K562 (cell line): ENCODE results near the gene FAM174C. TPM values are rescaled to one million over a fixed set of nuclear protein-coding genes. Genes with fewer than 3 reads are reported as not detected.

Experiments
- CTBP1 ChIP-seq: fragments of 450-650 bp; IDR thresholded peaks from 2 replicates; pipeline ENCODE4 v1.6.1; 2016; ENCODE audit warnings: borderline replicate concordance
- HIVEP1 ChIP-seq: fragments of 250-450 bp; sonication (Bioruptor Pico); IDR thresholded peaks from 2 replicates; pipeline ENCODE4 v1.4.0; 2020; ENCODE audit warnings: mild to moderate bottlenecking
- IRF2 ChIP-seq: sonication (generic); formaldehyde crosslinking; IDR thresholded peaks from 2 replicates; pipeline ENCODE4 v1.8.1; 2022; ENCODE audit warnings: mild to moderate bottlenecking, missing genetic modification reagents
- KLF16 ChIP-seq: IDR thresholded peaks from 2 replicates; pipeline ENCODE4 v1.6.1; 2016; ENCODE audit warnings: antibody characterized with exemption
- MCM3 ChIP-seq: fragments of 450-650 bp; IDR thresholded peaks from 2 replicates; pipeline ENCODE4 v1.6.1; 2016
- MCM7 ChIP-seq, 2 experiments: fragments of 450-650 bp; IDR thresholded peaks; 2 replicates each; pipeline ENCODE4 v1.6.1; 2016 to 2018
- MEF2D ChIP-seq: conservative IDR thresholded peaks from 2 replicates; pipeline ENCODE4 v1.6.1; 2016; ENCODE audit warnings: low read depth, missing genetic modification characterization, missing compliant biosample characterization
- NFIC ChIP-seq: fragments of 450-650 bp; IDR thresholded peaks from 2 replicates; pipeline ENCODE4 v1.6.1; 2017; ENCODE audit warnings: mild to moderate bottlenecking, inconsistent platforms
- POLR2A ChIP-seq: fragments of 450-650 bp; conservative IDR thresholded peaks from 2 replicates; pipeline ENCODE4 v1.6.1; 2016
- PRMT5 ChIP-seq: sonication (generic); formaldehyde crosslinking; IDR thresholded peaks from 2 replicates; pipeline ENCODE4 v1.5.0; 2020; ENCODE audit warnings: missing genetic modification reagents
- SMARCA4 ChIP-seq: fragments of 450-650 bp; IDR thresholded peaks from 2 replicates; pipeline ENCODE4 v1.6.1; 2016
- TBL1XR1 ChIP-seq, 2 experiments: IDR thresholded peaks; 2 replicates each; pipeline ENCODE4 v1.6.1; 2012; ENCODE audit warnings: improper control_type of control experiment in 2 of 2, low read length in 2 of 2, mild to moderate bottlenecking in 1 of 2
- TRIM24 ChIP-seq, 2 experiments: fragments of 450-650 bp; IDR thresholded peaks; 2 replicates each; pipeline ENCODE4 v1.6.1; 2016
- YY1 ChIP-seq, 3 experiments: IDR thresholded peaks; 2 replicates each; pipeline ENCODE4 v1.6.1; 2011; ENCODE audit warnings: low read length in 2 of 3, mild to moderate bottlenecking in 2 of 3, moderate library complexity in 2 of 3, borderline replicate concordance in 1 of 3, control low read depth in 1 of 3, low read depth in 1 of 3; ENCODE audit not compliant: insufficient read depth in 3 of 3, insufficient replicate concordance in 2 of 3, control insufficient read depth in 1 of 3, insufficient read length in 1 of 3; ENCODE audit errors: extremely low read depth in 1 of 3
- polyA plus RNA-seq, 8 experiments: library from polyadenylated mRNA; depleted of rRNA in 4 of 8; stranded (reverse) in 5 of 8; unstranded in 3 of 8; fragments of >200 nt; fragmentation: Nextera tagmentation in 2 of 8; fragmentation: Illumina TruSeq in 1 of 8; extraction: Ambion mirVana in 2 of 8; extraction: Trizol in 1 of 8; gene quantifications; 2 replicates each; pipeline versions ENCODE4 v1.2.1 to v1.2.3, GENCODE V29; 2011 to 2014; ENCODE audit warnings: inconsistent platforms in 1 of 8, missing spikeins in 1 of 8
- total RNA-seq, 7 experiments: library from RNA; depleted of rRNA in 6 of 7; stranded (reverse); fragments of >200 nt in 6 of 7; fragmentation: Illumina TruSeq in 2 of 7; extraction: Trizol in 2 of 7; gene quantifications; 2 replicates each; pipeline versions ENCODE4 v1.2.1 to v1.2.3, GENCODE V29; 2011 to 2021; ENCODE audit warnings: low replicate concordance in 1 of 7
- TF ChIP-seq, protein P1 (sequence below): fragments of 450-650 bp; IDR thresholded peaks from 2 replicates; pipeline ENCODE4 v1.6.1; 2016; ENCODE audit warnings: antibody characterized with exemption
- TF ChIP-seq, protein P2 (sequence below): fragments of 450-650 bp; IDR thresholded peaks from 2 replicates; pipeline ENCODE4 v1.6.1; 2018; ENCODE audit warnings: mild to moderate bottlenecking, low read depth; ENCODE audit not compliant: partially characterized antibody

FAM174C gene
- total and polyA plus RNA-seq, 9 of the 15 experiments (the other 6 are each of a cell fraction or from before 2014, with no cell fraction given): 0.66 to 89.6 (median 20.3) TPM

DNA sequence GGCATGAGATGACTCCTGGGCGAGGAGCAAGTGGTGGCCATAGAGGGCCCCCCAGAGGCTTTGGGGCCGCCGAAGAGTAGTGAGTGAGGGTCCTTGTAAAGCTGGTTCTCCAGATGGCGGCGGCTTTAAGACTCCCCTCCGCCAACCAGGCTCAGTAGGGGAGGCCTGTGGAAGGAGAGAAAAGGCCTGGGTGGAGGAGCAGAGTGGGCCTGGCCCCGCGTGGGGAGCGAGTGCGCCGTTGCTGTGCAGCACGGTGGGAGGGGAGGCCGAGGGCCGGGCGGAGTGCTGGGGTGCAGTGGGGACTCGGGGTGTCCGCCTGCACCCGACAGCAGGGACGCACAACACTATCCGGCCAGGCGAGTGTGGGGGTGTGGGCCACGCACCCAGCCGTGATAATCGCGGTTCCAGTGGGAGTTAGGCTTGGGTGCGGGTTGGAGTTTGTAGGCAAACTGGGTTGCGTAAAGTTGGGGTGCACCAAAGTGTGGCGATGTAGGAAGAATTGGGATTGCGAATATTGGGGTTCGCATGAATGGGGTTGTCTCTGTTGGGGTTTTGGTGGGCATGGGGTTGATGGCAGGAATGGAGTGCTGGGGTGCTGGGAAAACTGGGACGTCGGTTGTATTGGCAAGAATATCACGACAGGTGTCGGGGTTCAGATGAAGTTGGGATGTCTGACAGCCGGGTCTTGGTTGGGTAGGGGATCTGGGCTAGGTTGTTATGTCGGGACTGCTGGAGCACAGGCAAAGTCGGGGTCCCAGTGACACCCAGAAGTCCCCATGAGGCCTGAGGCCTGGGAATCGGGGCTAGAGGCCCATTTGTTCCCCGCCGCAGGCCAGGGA is 6.9 kb upstream of the FAM174C start (continued):
- TF ChIP-seq PRMT5 (CRISPR knock-in tag): no peak
- TF ChIP-seq CTBP1: no peak
- TF ChIP-seq POLR2A: no peak
- TF ChIP-seq NFIC: 0 out of 2 replicates have a peak, but pooled peaks have one; percentile 22
- no peak for TF ChIP-seq MCM7 (IDR thresholded peaks at IDR 0.05)
- TF ChIP-seq YY1 (IDR thresholded peaks at IDR 0.05; ENCODE audit: borderline replicate concordance in 1 of 3, control insufficient read depth in 1 of 3, extremely low read depth in 1 of 3, insufficient read depth in 3 of 3, insufficient read length in 1 of 3, insufficient replicate concordance in 2 of 3, low read depth in 1 of 3, low read length in 2 of 3): no peak
- no peak for TF ChIP-seq IRF2 (CRISPR knock-in tag)
- TF ChIP-seq HIVEP1 (CRISPR knock-in tag): no peak
- TF ChIP-seq TBL1XR1 (IDR thresholded peaks at IDR 0.05; ENCODE audit: low read length in 2 of 2): no peak
- no peak for TF ChIP-seq MCM3
- TF ChIP-seq TRIM24 (IDR thresholded peaks at IDR 0.05): no peak
- TF ChIP-seq KLF16: no peak
- TF ChIP-seq, protein P1, sequence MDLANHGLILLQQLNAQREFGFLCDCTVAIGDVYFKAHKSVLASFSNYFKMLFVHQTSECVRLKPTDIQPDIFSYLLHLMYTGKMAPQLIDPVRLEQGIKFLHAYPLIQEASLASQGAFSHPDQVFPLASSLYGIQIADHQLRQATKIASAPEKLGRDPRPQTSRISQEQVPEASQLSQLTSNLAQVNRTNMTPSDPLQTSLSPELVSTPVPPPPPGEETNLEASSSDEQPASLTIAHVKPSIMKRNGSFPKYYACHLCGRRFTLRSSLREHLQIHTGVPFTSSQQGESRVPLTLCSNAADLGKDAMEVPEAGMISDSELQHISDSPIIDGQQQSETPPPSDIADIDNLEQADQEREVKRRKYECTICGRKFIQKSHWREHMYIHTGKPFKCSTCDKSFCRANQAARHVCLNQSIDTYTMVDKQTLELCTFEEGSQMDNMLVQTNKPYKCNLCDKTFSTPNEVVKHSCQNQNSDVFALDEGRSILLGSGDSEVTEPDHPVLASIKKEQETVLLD: peak; percentile 85
- TF ChIP-seq, protein P2, sequence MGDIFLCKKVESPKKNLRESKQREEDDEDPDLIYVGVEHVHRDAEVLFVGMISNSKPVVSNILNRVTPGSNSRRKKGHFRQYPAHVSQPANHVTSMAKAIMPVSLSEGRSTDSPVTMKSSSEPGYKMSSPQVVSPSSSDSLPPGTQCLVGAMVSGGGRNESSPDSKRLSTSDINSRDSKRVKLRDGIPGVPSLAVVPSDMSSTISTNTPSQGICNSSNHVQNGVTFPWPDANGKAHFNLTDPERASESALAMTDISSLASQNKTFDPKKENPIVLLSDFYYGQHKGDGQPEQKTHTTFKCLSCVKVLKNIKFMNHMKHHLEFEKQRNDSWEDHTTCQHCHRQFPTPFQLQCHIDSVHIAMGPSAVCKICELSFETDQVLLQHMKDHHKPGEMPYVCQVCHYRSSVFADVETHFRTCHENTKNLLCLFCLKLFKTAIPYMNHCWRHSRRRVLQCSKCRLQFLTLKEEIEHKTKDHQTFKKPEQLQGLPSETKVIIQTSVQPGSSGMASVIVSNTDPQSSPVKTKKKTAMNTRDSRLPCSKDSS: no peak
- TF ChIP-seq MEF2D (tag): no peak
- no peak for TF ChIP-seq SMARCA4
